HG03095 (cell line): ENCODE results near the gene SLC25A6.
"Not testable (repeated sequence)": the region's sequence is repeated elsewhere in the genome, so short reads cannot be mapped to it uniquely, and the experiment has no call there.

ENCODE experiments used
- ATAC-seq: cut with Tn5 transposase; IDR thresholded peaks from one replicate; pipeline ENCODE4 v1.9.1; 2021; ENCODE audit warnings: moderate library complexity; ENCODE audit not compliant: unreplicated experiment

The SLC25A6 gene

DNA sequence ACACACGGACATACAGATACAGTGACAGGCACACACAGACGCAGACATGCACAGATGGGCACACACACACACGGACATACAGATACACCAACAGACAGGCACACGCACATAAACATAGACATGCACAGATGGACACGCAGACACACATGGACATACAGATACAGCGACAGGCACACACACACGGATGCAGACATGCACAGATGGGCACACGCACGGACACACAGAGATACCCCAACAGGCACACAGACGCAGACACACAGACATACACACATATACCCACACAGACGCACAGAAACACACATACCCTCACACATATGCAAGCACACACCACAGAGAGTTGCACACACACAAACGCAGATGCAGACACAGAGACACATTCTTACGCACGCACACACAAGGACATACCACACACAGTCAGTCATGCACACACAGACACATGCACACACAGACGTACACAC lies 24.4 kb upstream of the SLC25A6 start:
- ATAC-seq = no peak

DNA sequence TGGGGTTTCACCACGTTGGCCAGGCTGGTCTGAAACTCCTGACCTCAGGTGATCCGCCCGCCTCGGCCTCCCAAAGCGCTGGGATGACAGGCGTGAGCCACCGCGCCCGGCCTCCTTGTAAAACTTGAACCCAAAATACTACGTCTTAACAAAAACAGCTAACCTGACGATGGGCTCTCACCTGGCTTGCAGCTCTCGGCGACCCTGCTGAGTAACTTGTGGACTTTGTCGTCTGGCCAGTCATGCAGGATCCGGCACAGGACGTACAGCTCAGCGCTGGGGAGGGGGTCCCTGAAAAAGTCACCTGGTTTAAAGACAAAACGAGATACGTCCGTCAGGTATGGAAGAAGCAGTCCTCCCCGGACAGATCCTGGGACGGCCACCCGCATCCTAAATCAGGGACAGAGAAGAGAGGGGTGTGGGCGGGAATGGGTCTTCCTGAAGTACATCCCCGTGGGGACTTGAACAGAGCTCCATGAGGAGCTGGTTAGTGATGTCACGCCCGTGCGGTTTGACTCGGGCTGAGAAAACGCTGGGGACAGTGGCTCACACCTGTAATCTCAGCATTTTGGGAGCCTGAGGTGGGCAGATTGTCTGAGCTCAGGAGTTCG lies 20.7 kb upstream of the SLC25A6 start:
- no peak for ATAC-seq

DNA sequence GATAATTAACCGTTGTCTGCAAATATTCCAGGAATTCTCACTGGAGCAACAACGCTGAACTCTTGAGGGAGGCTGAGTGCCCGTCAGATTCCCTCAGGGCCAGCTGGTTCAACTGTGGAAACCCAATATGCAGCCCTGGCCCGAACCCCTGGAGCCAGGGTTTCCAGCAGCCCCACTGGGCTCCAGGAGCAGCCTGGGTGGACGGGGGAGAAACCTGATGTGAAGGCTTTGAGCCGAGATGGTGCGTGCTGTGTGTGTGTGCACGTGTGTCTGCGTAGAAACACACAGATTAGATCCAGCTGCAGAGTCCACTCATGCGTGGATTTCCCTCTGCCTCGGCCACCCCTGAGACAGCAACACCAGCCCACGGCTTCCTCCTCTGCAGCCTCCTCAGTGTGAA lies 19.4 kb upstream of the SLC25A6 start:
- ATAC-seq = no peak

DNA sequence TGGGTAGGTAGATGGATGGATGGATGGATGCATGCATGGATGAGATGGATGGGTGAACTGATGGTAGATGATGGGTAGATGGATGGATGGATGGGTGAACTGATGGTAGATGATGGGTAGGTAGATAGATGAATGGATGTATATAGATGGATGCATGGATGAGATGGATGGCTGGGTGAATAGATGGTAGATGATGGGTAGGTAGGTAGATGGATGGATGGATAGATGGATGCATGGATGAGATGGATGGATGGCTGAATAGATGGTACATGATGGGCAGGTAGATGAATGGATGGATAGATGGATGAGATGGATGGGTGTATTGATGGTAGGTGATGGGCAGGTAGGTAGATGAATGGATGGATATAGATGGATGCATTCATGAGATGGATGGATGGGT lies 15.1 kb upstream of the SLC25A6 start:
- no peak for ATAC-seq

DNA sequence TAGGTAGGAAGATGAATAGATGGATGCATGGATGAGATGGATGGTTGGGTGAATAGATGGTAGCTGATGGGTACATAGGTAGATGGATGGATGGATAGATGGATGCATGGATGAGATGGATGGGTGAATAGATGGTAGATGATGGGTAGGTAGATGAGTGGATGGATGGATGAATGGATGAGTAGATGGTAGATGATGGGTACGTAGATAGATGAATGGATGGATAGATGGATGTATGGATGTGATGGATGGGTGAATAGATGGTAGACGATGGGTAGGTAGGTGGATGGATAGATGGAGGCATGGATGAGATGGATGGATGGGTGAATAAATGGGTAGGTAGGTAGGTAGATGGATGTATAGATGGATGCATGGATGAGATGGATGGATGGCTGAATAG lies 13.9 kb upstream of the SLC25A6 start:
- not testable (repeated sequence) for ATAC-seq

DNA sequence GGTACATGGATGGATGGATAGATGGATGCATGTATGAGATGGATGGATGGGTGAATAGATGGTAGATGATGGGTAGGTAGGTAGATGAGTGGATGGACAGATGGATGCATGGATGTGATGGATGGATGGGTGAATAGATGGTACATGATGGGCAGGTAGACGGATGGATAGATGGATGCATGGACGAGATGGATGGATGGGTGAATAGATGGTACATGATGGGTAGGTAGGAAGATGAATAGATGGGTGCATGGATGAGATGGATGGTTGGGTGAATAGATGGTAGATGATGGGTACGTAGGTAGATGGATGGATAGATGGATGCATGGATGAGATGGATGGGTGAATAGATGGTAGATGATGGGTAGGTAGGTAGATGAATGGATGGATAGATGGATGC lies 12.0 kb upstream of the SLC25A6 start:
- ATAC-seq = not testable (repeated sequence)

DNA sequence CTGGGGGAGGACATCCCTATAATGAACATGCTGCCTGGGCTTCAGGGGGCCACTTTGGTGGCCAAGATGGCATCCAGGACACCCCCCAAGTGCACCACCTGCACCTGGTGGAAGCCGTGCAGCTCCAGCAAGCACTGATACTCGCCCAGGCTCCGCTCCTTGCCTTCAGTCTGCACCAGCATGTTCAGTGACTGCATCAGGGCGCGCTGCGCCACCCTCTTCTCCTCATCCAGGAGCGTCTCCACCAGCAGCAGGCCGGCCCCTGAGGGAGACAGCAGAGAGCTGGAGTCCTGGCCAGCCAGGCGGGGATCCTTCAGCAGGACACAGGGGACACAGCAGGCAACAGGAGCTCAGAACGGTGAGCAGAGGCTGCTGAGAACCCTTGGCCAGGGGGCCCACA lies 11.3 kb upstream of the SLC25A6 start:
- no peak for ATAC-seq

DNA sequence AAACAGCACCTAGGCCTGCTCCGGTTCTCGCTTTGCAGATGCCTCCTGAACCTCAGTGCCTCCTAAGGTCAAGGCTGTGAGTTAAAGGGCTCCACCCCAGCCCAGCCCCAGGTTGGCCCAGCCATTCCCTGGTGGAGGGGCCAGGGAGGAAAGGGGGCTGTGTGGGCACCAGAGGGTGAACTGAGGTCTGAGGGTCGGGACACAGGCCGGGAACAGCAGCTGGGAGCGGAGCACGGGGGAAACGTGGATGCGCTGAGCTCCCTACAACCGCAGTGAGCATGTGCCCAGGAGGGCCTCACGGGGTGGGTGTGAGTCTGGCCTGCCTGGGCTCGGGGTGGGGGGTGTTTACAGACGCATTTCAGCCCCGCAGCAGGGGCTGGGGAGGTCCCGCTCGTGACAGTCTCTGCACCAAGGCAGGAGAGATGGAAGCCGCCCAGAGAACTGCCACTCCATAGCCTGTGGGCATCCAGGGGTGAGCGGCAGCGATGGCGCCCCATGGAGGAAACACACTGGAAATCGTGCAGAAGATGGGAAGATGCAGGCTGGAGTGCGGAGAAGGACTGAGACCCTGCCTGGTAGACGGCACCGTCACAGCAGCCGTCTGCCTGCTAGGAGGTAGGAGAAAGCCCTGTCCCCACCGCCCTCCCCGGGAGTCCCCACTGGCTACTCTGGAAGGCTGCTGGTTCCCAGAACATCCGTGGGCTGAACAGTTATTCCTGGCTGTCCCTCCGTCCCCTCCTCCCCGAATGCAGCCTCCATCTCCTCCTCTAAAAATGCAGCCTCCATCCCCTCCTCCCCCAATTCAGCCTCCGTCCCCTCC lies 9.9 kb upstream of the SLC25A6 start:
- ATAC-seq = no peak

DNA sequence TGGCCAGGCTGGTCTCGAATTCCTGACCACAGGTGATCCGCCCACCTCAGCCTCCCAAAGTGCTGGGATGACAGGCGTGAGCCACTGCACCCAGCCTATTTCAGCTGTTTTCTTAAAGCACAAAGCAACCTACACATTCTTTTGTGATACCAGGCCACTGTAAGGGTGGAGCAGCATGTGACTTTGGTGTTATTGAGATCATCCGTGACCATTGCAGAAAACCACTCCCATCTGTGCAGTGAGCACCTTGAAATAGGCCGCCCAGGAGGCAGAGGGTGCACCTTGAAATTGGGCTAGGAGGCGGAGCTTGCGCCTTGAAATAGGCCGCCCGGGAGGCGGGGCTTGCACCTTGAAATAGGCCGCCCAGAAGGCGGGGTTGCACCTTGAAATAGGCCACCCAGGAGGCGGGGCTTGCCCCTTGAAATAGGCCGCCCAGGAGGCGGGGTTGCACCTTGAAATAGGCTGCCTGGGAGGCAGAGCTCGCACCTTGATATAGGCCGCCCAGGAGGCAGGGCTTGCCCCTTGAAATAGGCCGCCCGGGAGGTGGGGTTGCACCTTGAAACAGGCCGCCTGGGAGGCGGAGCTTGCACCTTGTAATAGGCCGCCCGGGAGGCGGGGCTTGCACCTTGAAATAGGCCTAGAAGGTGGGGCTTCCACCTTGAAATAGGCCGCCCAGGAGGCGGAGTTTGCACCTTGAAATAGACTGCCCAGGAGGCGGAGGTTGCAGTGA lies 9.0 kb upstream of the SLC25A6 start:
- no peak for ATAC-seq

DNA sequence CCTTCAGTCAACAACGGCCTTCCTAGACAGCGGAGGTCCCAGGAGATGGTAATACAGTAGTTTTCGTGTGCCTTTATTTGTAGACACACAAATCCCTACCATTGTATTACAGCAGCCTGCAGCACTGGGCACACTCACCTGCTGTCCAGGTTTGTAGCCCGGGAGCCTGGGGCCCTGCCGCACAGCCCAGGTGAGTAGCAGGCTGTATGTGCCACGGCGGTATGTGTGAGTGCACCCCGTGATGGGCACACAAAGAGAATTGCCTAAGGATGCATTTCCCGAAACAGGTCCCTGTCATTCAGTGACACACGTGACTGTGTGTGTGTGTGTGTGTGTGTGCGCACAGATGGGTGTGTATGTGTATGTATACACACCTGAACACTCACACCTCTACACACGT lies 8.1 kb upstream of the SLC25A6 start:
- ATAC-seq = no peak

DNA sequence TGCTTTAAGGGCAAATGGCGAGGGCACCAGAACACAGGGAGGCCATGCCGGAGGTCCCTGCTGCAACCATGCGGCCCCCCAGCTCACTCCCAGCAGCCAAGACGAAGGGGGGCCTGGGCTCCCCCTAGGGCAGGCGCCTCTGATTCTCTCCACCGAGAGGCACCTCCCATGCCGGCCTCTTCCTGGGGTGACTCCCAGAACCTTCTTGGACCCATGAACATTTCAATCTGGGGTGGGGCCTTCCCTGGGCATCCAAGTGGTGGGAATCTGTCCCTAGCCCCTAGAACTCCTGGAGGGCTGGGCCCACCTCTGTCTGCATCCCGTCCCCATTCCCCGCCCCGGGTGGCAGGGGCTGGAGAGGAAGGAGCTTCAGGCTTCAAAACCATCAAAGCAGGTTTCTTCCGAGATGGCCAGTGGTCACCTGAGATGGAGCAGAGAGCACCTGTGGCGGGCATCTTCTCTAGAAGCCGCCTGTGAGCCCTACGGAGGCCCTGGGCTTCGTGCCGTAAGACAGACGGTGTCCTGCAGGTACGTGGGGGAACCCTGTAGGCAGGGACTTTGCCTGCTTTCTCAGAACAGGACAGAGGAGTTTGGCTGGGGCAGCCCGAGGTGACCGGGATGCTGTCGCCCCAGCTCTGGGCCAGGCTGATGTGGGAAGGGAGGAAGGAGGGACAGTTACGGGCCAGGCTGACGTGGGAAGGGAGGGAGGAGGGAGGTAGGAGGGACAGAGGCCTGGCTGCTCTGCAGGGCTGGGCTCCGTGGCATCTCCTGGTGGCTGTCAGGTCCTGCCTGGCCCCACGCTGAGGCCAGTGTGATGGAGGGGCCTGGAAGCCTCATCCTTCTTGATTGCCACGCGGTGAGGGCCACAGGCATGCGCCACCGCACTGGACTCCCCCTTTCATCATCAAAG lies 6.8 kb upstream of the SLC25A6 start:
- no peak for ATAC-seq

DNA sequence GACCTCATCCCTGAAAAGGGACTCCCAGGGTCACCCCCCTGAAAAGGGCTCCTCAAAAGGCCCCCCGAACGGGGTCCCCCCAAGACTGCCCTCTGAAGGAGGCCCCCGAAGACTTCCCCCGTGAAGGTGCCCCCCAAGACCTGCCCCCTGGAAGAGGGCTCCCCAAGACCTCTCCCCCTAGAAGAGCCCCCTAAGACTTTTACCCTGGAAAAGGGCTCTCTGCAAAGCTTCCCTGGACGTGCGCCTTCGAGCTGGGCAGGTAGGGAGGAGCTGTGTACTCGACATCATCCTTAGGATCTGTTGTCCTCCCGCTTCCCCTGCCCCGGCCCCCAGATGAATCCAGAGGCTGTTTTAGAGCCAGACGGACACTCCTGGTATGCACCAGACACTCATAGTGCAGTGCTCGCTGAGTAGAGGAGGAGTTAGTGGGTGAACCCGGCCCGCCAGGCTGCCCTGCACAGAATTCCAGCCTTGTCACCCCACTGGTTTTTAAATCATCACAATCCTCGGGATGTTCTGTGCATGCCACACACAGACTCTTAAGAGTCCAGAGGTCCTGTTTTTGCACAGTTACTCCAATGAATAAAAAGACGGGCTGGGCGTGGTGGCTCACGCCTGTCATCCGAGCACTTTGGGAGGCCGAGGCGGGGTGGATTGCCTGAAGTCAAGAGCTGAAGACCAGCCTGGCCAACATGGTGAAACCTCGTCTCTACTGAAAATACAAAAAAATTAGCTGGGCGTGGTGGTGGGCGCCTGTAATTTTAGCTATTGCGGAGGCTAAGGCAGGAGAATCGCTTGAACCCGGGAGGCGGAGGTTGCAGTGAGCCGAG lies 5.7 kb upstream of the SLC25A6 start:
- no peak for ATAC-seq

DNA sequence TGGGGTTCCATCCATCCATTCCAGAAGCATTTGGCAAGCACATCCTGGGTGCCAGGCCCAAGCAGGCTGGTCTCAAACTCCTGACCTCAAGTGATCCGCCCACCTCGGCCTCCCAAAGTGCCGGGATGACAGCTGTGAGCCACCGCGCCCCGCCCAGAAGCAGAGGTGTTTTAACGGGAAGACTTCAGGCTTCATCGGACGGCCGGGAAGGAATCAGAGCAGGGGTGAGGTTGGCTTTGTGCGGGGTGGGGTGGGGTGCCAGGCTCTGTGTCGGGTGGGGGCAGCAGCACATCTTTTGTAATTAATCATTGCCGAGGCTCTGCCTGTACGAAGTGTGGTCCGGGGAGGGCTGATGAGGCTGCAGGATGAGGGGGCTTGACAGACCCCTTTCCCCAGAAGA lies 5.1 kb upstream of the SLC25A6 start:
- ATAC-seq = no peak

DNA sequence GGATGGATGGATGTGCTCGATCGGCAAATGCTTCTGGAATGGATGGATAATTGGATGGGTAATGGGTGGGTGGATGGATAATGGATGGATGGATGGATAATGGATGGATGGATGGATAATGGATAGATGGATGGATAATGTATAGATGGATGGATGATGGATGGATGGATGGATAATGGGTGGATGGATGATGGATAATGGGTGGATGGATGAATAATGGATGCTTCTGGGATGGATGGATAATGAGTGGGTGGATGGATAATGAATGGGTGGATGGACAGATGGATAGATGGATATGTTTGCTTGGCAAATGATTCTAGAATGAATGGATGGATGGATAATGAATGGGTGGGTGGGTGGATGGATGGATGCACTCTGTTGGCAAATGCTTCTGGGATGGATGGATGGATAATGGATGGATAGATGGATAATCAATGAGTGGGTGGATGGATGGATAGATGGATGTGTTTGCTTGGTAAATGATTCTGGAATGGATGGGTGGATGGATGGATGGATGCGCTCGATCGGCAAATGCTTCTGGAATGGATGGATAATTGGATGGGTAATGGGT lies 3.8 kb upstream of the SLC25A6 start:
- no peak for ATAC-seq

DNA sequence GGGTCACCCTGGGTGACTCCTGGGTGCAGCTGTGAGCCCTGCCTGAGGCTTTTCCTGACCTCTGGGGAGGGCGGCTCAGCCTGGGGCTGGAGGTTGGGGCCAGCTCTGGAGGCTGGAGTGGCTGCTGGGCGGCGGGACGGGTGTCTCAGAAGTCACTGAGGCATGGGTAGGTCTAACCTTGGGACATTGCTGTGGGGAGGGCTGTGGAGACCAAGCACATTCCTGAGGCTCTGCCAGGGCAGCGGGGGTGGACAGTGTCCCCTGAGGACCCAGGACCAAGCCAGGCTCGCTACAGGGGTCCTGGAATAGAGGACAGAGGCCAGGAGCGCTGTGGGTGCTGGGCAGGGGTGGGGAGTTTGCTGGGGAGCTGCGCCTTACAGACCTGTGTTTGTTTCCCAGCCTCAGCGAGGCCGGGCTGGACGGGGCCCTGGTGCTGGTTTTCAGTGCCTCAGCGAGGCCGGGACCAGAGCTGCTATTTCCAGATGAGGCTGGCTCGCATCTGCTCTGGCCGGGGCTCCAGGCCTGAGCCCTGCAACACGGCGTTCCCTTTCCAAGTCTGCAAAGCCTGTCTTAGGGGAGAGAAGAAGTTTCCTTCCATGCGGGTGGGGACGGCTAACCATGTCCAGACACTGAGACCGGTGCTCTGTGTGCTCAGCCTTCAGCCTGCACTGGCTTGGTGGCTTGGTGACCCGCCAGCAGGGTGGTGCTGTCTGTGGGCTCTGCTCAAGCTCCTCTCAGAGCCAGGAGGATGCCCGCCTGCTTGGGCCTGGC lies 3.0 kb upstream of the SLC25A6 start:
- no peak for ATAC-seq

DNA sequence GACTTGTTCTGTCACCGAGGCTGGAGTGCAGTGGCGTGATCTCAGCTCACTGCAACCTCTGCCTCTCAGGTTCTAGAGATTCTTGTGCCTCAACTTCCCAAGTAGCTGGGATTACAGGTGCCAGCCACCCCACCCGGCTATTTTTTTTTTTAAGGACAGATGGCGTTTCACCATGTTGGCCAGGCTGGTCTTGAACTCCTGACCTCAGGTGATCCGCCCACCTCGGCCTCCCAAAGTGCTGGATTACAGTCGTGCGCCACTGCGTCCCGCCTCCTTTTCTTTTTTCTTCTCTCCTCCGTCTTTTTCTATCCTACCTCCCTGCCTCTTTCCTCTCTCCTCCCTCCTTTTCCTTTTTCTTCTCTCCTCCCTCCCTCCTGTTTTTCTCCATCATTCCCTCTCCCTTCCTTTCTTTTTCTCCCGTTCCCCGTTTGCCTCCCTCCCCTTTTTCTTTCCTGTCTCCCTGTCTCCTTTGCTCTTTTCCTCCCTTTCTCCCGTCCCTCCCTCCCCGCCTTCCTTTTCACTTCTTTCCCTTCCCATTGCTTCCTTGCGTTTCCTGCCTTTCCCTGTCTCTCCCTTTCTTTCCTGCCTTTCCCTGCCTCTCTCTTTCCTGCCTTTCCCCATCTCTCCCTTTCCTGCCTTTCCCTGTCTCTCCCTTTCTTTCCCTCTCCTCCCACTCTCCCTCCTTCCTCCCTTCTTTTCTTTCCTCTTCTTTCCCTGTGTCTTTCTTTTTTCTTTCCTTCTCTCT lies 2.1 kb upstream of the SLC25A6 start:
- no peak for ATAC-seq

DNA sequence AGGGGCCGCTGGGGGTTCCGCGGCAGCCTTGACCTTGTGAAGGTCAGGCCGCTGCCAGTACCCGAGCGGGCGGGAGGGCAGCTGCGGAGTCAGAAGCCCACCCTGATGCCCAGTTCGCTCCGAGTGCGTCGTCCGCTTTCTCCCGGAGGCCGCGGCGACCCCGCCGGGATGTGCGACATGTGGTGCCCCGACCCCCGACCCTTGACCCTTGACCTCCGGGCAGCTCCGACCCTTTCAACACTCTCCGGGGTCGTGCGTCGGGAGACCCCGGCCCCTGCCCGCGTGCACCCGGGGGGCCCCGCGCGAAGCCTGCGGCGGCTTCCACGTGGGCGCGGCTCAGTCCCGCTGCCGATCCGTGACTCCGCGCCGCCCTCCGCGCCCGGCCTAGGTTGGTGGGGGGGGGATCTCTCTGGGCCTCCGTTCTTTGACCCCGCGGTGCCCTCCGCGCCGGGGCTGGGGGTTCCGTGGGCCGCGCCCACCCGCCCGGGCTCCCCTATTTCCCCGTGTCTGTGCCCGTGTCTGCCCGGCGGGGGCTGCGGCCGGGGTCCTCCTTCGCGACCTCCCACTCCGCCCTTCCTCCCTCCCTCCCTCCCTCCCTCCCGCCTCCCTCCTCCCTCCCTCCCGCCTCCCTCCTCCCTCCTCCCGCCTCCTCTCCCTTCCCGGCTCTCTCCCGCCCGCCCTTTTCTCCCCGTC lies 609 bp upstream of the SLC25A6 start:
- peak; percentile 20 for ATAC-seq

DNA sequence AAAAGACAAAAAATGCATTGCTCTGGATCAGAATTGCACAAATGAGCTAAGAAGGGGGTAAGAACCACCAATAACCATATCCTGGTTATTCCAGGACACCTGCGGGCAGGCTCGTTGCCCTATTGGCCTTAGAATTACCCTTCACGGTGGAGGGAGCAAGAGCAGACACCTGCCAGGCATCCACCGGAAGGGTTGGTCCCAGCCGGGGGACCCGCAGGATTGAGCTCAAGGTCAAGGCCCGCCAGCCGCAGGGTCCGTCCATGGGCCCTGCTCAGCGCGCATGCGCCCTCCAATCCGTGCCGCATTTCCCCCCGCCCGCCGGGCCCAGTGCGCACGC lies 575 bp downstream of the SLC25A6 start:
- no peak for ATAC-seq
